ENCODE measurements around the gene HSPBP1.

- TF ChIP-seq POLR2A (IDR thresholded peaks at IDR 0.05) (no peak), CTCF (IDR thresholded peaks at IDR 0.05) (no peak)
These were observed 3.9 kb upstream of the HSPBP1 start, which contains the start of gene BRSK1 for GRCh38 chr19:55283548-55284377.
